ENCODE data around the gene MEIKIN.

Gene MEIKIN

DNA sequence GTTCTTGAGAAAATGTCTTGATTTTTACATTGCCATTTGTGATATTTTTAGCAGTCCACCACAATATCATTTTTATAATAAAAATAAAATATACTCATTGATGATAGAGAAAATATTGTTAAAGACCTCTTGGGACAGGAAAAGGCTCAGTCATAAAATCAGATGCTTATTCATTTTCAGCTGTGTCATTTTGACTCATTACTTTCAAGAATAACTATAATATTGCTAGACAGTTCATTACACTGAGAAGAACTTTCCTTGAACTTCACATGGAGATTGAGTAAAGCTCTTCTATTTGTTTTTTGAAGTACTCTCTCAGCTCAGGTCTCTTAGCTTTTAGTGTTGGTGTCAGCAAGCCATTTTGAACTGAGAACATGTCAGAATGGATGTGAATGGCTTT lies 8.5 kb upstream of the MEIKIN start:
- TF ChIP-seq, protein P1, sequence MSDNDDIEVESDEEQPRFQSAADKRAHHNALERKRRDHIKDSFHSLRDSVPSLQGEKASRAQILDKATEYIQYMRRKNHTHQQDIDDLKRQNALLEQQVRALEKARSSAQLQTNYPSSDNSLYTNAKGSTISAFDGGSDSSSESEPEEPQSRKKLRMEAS (IDR thresholded peaks at IDR 0.05; ENCODE audit: low read depth, low read length) = no peak
- no peak for TF ChIP-seq POLR2A (IDR thresholded peaks at IDR 0.05; ENCODE audit: extremely low read depth, insufficient read length)
- TF ChIP-seq MYC (IDR thresholded peaks at IDR 0.05; ENCODE audit: low read depth, low read length) = no peak
- TF ChIP-seq, protein P2, sequence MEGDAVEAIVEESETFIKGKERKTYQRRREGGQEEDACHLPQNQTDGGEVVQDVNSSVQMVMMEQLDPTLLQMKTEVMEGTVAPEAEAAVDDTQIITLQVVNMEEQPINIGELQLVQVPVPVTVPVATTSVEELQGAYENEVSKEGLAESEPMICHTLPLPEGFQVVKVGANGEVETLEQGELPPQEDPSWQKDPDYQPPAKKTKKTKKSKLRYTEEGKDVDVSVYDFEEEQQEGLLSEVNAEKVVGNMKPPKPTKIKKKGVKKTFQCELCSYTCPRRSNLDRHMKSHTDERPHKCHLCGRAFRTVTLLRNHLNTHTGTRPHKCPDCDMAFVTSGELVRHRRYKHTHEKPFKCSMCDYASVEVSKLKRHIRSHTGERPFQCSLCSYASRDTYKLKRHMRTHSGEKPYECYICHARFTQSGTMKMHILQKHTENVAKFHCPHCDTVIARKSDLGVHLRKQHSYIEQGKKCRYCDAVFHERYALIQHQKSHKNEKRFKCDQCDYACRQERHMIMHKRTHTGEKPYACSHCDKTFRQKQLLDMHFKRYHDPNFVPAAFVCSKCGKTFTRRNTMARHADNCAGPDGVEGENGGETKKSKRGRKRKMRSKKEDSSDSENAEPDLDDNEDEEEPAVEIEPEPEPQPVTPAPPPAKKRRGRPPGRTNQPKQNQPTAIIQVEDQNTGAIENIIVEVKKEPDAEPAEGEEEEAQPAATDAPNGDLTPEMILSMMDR (IDR thresholded peaks at IDR 0.05; ENCODE audit: low read depth, low read length) = no peak
- no peak for DNase-seq (ENCODE audit: low read depth)
- no peak overlapping the region for H3K4me3 ChIP-seq (ENCODE audit: low read depth, low read length)

DNA sequence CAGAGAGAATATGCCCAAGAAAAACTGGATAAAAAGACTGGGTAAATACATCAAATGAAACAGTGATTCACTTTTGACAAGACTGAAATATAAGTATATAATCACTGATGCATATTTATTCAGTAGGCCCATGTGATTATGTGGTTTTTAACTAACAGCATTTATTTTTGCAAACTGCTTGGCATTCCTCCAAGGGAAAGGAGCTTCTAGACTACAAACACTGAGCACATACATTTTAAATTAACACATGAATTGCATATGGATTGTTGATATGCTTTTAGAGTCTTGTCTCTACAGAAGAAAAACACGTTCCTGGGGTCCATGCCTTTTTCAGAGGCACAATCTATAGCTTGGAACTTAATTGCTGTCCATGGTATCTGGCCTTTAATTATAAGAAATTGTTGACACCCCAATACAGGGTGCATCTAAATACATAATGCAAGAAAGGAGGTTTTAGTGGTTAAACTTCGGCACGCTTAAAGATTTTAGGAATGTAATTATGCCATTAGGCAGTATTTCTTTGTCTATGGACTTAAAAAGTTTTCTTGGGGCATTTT lies 6.9 kb upstream of the MEIKIN start:
- no peak overlapping the region for H3K4me3 ChIP-seq (ENCODE audit: low read depth, low read length)
- TF ChIP-seq POLR2A (IDR thresholded peaks at IDR 0.05; ENCODE audit: extremely low read depth, insufficient read length) (no peak), MYC (IDR thresholded peaks at IDR 0.05; ENCODE audit: low read depth, low read length) (no peak)
- TF ChIP-seq, protein P1 (IDR thresholded peaks at IDR 0.05; ENCODE audit: low read depth, low read length) = no peak
- TF ChIP-seq, protein P2 (IDR thresholded peaks at IDR 0.05; ENCODE audit: low read depth, low read length) = no peak
- DNase-seq (ENCODE audit: low read depth) = no peak

DNA sequence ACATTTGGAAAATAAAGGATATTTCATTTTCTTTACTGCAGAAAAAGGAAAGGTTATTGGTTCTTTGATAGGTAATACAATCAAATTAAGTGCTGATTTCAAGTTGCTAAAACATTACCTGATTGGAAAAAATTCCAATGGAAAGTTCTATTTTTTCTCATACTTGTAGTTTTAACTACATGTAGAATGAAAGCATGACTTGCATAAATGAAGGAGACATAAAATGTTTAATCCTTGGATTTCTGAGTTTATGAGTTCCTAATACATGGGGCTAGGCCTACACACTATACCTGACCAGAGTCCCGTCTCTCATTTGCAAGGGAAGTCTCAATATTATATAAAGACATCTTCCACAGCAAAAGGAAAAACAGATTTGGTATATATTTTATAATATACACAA lies 5.2 kb upstream of the MEIKIN start:
- DNase-seq (ENCODE audit: low read depth) = no peak
- H3K4me3 ChIP-seq (ENCODE audit: low read depth, low read length) = no peak overlapping the region

DNA sequence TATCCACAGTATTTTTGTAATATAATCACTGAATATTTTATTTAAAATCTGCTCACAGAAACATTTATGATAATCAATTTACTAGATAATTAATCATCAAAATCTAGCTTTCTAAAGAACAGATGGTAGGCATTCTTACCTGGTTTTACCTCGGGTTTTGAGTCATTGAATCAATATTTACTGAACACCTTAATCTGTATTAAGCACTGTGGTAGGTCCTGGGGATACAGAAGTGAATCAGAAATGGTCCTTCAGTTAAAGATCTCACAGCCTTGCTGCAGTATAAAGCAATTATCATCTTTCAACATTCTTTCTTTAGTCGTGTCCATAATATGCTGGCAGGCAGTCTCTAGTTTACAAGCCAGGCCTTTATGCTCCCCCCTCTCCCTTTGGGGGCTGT lies 2.0 kb upstream of the MEIKIN start:
- TF ChIP-seq MYC (IDR thresholded peaks at IDR 0.05; ENCODE audit: low read depth, low read length) = no peak
- TF ChIP-seq POLR2A (IDR thresholded peaks at IDR 0.05; ENCODE audit: extremely low read depth, insufficient read length) = no peak
- TF ChIP-seq, protein P1 (IDR thresholded peaks at IDR 0.05; ENCODE audit: low read depth, low read length) = no peak
- TF ChIP-seq, protein P2 (IDR thresholded peaks at IDR 0.05; ENCODE audit: low read depth, low read length) = no peak
- H3K4me3 ChIP-seq (ENCODE audit: low read depth, low read length) = no peak overlapping the region
- no peak for DNase-seq (ENCODE audit: low read depth)

More for the DNA sequence above, 5.2 kb upstream of the MEIKIN start:
- TF ChIP-seq POLR2A (IDR thresholded peaks at IDR 0.05; ENCODE audit: extremely low read depth, insufficient read length) (no peak), MYC (IDR thresholded peaks at IDR 0.05; ENCODE audit: low read depth, low read length) (no peak)
- TF ChIP-seq, protein P2 (IDR thresholded peaks at IDR 0.05; ENCODE audit: low read depth, low read length) = no peak

DNA sequence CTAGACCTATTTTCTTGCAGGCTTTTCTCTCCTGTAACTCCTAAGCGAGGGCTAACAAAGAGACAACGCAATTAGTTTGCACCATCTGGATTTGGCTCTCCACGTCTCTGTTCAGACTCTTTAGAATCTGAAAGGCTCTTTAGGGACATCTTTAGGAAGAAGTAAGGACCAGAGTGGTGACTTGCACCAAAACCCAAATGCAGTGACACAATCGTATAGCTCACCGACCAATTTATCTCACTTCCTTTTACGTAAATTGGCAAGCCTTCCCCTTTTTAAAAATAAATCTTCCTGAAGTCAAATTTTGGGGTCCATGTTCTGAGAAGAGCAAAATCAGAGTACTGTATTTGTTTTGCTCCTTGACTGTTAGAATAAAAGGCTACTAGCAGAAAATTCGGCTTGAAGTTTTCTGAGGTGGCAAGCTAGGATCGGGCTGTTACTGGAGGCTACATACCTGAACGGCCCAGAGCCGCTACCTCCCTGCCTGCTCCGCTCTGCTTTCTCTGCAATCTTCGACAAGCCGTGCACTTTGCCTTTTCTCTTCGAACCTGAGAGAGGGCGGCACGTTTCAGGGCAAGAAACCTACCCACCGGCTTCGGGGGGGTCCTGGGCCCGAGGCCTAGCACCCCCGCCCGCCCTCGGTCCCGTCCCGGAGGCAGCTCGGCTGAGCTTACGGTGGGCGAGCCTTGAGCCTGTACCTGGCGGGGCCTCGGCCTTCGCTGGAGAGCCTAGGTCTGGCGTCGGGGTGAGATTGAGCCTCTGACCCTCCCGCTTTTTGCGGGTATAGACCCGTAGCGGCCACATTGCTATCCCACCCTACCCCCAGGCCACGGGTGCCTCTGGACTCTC lies 537 bp downstream of the MEIKIN start:
- no peak overlapping the region for H3K4me3 ChIP-seq (ENCODE audit: low read depth, low read length)
- DNase-seq (ENCODE audit: low read depth) = peak; percentile 62
- TF ChIP-seq, protein P1 (IDR thresholded peaks at IDR 0.05; ENCODE audit: low read depth, low read length) = no peak
- TF ChIP-seq, protein P2 (IDR thresholded peaks at IDR 0.05; ENCODE audit: low read depth, low read length) = no peak
- TF ChIP-seq POLR2A (IDR thresholded peaks at IDR 0.05; ENCODE audit: extremely low read depth, insufficient read length) (no peak), MYC (IDR thresholded peaks at IDR 0.05; ENCODE audit: low read depth, low read length) (no peak)

Measured in NB4 (cell line).